ENCODE measurements around the gene USP28. TPM values are rescaled to one million over a fixed set of nuclear protein-coding genes. Genes with fewer than 3 reads are reported as not detected.
A peak's percentile ranks its signal among the peaks of the same experiment; 100 is the strongest.

Gene USP28
- total RNA-seq, 1 donor from 2014 or later: 113 TPM

DNA sequence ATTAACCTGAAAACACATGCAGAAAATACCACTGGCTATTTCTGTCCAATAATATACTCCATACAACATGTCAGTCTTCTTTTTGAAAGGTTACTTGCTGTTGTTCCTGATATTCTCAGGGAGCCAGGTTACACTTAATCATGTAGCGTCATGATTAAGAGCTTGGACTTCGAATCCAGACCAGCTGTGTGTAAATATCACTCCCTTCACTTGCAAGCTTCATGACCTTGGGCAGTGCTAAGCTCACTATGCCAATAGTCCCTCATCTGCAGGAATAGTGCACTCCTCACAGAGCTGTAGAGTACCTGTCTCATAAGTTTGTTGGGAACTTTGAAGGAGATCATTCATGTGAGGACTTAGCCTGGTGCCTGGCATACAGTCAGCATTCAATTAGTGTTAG, 31.1 kb upstream of the USP28 start:
- H3K36me3 ChIP-seq: no peaks in the 10 kb centered on the region
- no peak overlapping the region for H3K4me3 ChIP-seq
- peaks cover 56% of the 10 kb centered on the region for H3K27me3 ChIP-seq (ENCODE audit: low read depth)
- no peaks in the 10 kb centered on the region for H3K9me3 ChIP-seq (replicated peaks)
- TF ChIP-seq, protein P1, sequence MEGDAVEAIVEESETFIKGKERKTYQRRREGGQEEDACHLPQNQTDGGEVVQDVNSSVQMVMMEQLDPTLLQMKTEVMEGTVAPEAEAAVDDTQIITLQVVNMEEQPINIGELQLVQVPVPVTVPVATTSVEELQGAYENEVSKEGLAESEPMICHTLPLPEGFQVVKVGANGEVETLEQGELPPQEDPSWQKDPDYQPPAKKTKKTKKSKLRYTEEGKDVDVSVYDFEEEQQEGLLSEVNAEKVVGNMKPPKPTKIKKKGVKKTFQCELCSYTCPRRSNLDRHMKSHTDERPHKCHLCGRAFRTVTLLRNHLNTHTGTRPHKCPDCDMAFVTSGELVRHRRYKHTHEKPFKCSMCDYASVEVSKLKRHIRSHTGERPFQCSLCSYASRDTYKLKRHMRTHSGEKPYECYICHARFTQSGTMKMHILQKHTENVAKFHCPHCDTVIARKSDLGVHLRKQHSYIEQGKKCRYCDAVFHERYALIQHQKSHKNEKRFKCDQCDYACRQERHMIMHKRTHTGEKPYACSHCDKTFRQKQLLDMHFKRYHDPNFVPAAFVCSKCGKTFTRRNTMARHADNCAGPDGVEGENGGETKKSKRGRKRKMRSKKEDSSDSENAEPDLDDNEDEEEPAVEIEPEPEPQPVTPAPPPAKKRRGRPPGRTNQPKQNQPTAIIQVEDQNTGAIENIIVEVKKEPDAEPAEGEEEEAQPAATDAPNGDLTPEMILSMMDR (IDR thresholded peaks at IDR 0.05; ENCODE audit: borderline replicate concordance): no peak
- no peak for DNase-seq
- no peak overlapping the region for H3K27ac ChIP-seq (replicated peaks)
- intact Hi-C loops (cut with micrococcal nuclease): no loop called here
- H3K4me1 ChIP-seq: peaks cover 10% of the 10 kb centered on the region

- H3K27me3 ChIP-seq (ENCODE audit: low read depth): peaks cover 51% of the 10 kb centered on the region
- TF ChIP-seq, protein P1 (IDR thresholded peaks at IDR 0.05; ENCODE audit: borderline replicate concordance): peak; percentile 17
- no peak for DNase-seq
- H3K36me3 ChIP-seq: no peaks in the 10 kb centered on the region
- intact Hi-C loops (cut with micrococcal nuclease): no loop called here
- peaks cover 10% of the 10 kb centered on the region for H3K4me1 ChIP-seq
- no peaks in the 10 kb centered on the region for H3K9me3 ChIP-seq (replicated peaks)
- no peak overlapping the region for H3K4me3 ChIP-seq
- H3K27ac ChIP-seq (replicated peaks): no peak overlapping the region
Observed at GRCh38 chr11:113906038-113906437, 30.7 kb upstream of the USP28 start.

- intact Hi-C loops (cut with micrococcal nuclease): no loop called here
- H3K27ac ChIP-seq (replicated peaks): no peak within 1 kb of the TSS
- H3K36me3 ChIP-seq: no peaks in the 10 kb centered on the region
- no peaks in the 10 kb centered on the region for H3K9me3 ChIP-seq (replicated peaks)
- peaks cover 10% of the 10 kb centered on the region for H3K4me1 ChIP-seq
- TF ChIP-seq, protein P1 (IDR thresholded peaks at IDR 0.05; ENCODE audit: borderline replicate concordance): no peak
- no peak within 1 kb of the TSS for H3K4me3 ChIP-seq
- peaks cover 41% of the 10 kb centered on the region for H3K27me3 ChIP-seq (ENCODE audit: low read depth)
- DNase-seq: no peak
Observed at GRCh38 chr11:113904379-113905101, 29.2 kb upstream of the USP28 start, which contains the start of gene HTR3B. Gene HTR3B (plus strand): TSS chr11:113904796. CDS start chr11:113904934, 138 bp downstream.

DNA sequence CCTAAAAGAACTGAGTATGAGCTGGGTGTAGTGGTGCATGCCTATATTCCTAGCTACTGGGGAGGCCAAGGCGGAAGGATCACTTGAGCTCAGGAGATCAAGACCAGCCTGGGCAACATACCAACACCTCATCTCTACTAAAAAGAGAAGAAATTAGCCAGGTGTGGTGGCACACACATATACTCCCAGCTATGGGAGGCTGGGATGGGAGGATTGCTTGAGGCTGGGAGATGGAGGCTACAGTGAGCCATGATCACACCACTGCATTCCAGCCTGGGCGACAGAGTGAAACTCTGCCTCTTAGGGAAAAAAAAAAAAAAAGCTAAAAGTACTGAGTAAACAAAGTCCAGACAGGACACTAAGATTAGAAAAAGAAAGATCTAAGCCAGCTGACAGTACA, 25.8 kb upstream of the USP28 start:
- no peaks in the 10 kb centered on the region for H3K9me3 ChIP-seq (replicated peaks)
- intact Hi-C loops (cut with micrococcal nuclease): no loop called here
- TF ChIP-seq, protein P1 (IDR thresholded peaks at IDR 0.05; ENCODE audit: borderline replicate concordance): no peak

GRCh38 chr11:113896156-113896879, 20.9 kb upstream of the USP28 start:
- H3K27ac ChIP-seq (replicated peaks): no peak overlapping the region
- no peak overlapping the region for H3K4me3 ChIP-seq
- H3K4me1 ChIP-seq: peaks cover 21% of the 10 kb centered on the region
- intact Hi-C loops (cut with micrococcal nuclease): loop anchor here (2.0 kb wide), 1 partner anchor 366 kb away; no protein-coding TSS in a partner anchor
- TF ChIP-seq, protein P1 (IDR thresholded peaks at IDR 0.05; ENCODE audit: borderline replicate concordance): peak; percentile 82
- no peaks in the 10 kb centered on the region for H3K27me3 ChIP-seq (ENCODE audit: low read depth)
- no peaks in the 10 kb centered on the region for H3K36me3 ChIP-seq
- H3K9me3 ChIP-seq (replicated peaks): no peaks in the 10 kb centered on the region
- DNase-seq: no peak

More for the DNA sequence above, 25.8 kb upstream of the USP28 start:
- peaks cover 17% of the 10 kb centered on the region for H3K27me3 ChIP-seq (ENCODE audit: low read depth)
- H3K4me1 ChIP-seq: peaks cover 4% of the 10 kb centered on the region
- H3K4me3 ChIP-seq: no peak overlapping the region
- no peak overlapping the region for H3K27ac ChIP-seq (replicated peaks)
- H3K36me3 ChIP-seq: no peaks in the 10 kb centered on the region
- DNase-seq: no peak

Data from left ventricle myocardium inferior (tissue), 1 donor.